ENCODE results near the gene EPHB2. TPM values are rescaled to one million over a fixed set of nuclear protein-coding genes. Genes with fewer than 3 reads are reported as not detected.
A peak's percentile ranks its signal among the peaks of the same experiment; 100 is the strongest.

The EPHB2 gene
- total RNA-seq, 1 donor from 2014 or later = not detected

GRCh38 chr1:22806584-22806983, 95.9 kb downstream of the EPHB2 start:
- Mint-ChIP-seq H3K27me3 (no peaks in the 10 kb centered on the region), H3K36me3 (ENCODE audit: low read depth) (no peaks in the 10 kb centered on the region), H3K4me1 (no peaks in the 10 kb centered on the region), H3K4me3 (no peak overlapping the region), H3K27ac (no peak overlapping the region), H3K9me3 (no peaks in the 10 kb centered on the region)
- DNase-seq = no peak
- intact Hi-C loops (cut with micrococcal nuclease) = no loop called here

- Mint-ChIP-seq H3K36me3 (ENCODE audit: low read depth) (no peaks in the 10 kb centered on the region), H3K9me3 (no peaks in the 10 kb centered on the region), H3K4me3 (no peak overlapping the region), H3K4me1 (no peaks in the 10 kb centered on the region), H3K27me3 (no peaks in the 10 kb centered on the region), H3K27ac (no peak overlapping the region)
- no peak for DNase-seq
- intact Hi-C loops (cut with micrococcal nuclease) = no loop called here
Measured at GRCh38 chr1:22807340-22807739, 96.7 kb downstream of the EPHB2 start.

GRCh38 chr1:22808186-22808675, 97.6 kb downstream of the EPHB2 start:
- no peaks in the 10 kb centered on the region for H3K36me3 Mint-ChIP-seq (ENCODE audit: low read depth)
- DNase-seq = no peak
- H3K27ac Mint-ChIP-seq = no peak overlapping the region
- H3K4me3 Mint-ChIP-seq = no peak overlapping the region
- no peaks in the 10 kb centered on the region for H3K27me3 Mint-ChIP-seq
- no peaks in the 10 kb centered on the region for H3K4me1 Mint-ChIP-seq
- H3K9me3 Mint-ChIP-seq = no peaks in the 10 kb centered on the region
- intact Hi-C loops (cut with micrococcal nuclease) = no loop called here

DNA sequence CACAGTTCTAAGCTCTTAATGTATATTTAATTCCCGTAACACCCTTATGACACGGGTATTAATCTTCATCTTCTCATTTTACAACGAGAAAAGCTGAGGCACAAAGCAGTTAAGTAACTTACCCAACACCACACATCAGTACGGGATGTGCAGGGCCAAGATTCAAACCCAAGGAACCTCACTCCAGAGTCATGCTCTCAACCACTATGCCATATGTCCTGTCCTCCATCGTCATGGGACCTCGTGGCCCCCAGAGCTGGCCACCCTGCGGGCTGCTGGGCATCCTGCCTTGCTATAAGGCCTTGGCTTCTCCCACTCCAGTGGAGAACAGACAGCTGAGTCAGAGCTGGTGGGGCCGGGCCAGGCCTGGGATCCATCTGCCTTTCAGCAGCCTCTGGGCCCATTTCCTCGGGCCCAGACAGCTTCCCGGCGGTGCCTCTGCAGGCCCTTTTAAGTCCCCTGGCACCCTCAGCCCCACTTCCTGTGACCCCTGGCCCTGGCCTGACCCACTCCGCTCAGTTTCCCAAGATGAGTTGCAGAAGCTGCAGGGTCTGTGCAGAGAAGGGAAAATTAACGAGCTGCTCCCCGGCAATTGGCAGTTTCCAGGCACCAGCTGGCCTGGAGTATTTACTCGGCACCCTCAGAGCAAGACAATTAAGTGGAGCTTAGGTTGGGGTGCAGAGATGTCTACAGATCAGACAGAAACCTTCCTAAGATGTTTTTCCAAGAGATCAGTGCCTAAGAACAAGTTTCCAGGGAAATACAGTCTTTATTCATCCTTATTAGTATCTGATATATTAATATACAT, 98.2 kb downstream of the EPHB2 start:
- no peak for DNase-seq
- Mint-ChIP-seq H3K4me1 (no peaks in the 10 kb centered on the region), H3K4me3 (no peak overlapping the region), H3K27me3 (no peaks in the 10 kb centered on the region), H3K27ac (no peak overlapping the region), H3K9me3 (no peaks in the 10 kb centered on the region), H3K36me3 (ENCODE audit: low read depth) (no peaks in the 10 kb centered on the region)
- intact Hi-C loops (cut with micrococcal nuclease) = no loop called here

DNA sequence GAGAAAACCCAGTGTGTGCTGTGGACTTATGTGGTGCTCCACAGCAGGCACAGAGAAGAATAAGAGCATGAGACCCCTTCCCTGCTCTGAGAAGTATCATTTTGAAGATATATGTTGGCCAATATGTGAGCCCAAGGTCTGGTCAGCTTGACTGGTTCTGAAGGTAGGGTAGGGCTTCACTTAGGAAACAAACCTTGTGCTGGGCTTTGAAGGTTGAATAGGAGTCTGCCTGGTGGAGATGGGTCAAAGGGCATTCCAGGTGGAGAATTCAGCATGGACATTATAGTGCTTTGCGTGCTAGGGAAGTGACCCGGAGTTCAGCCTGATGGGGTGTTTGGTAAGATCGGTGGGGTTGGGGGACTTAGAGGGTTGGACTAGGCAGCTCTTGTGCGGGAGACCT, 99.1 kb downstream of the EPHB2 start:
- no peaks in the 10 kb centered on the region for H3K4me1 Mint-ChIP-seq
- H3K4me3 Mint-ChIP-seq = no peak overlapping the region
- DNase-seq = no peak
- H3K27ac Mint-ChIP-seq = peak overlapping the region; percentile 28
- intact Hi-C loops (cut with micrococcal nuclease) = no loop called here
- no peaks in the 10 kb centered on the region for H3K27me3 Mint-ChIP-seq
- H3K9me3 Mint-ChIP-seq = no peaks in the 10 kb centered on the region
- no peaks in the 10 kb centered on the region for H3K36me3 Mint-ChIP-seq (ENCODE audit: low read depth)

GRCh38 chr1:22810378-22810777, 99.7 kb downstream of the EPHB2 start:
- Mint-ChIP-seq H3K9me3 (no peaks in the 10 kb centered on the region), H3K27ac (no peak overlapping the region), H3K4me1 (no peaks in the 10 kb centered on the region), H3K36me3 (ENCODE audit: low read depth) (no peaks in the 10 kb centered on the region), H3K4me3 (no peak overlapping the region), H3K27me3 (no peaks in the 10 kb centered on the region)
- intact Hi-C loops (cut with micrococcal nuclease) = no loop called here
- DNase-seq = no peak

- Mint-ChIP-seq H3K4me1 (no peaks in the 10 kb centered on the region), H3K9me3 (no peaks in the 10 kb centered on the region), H3K4me3 (no peak overlapping the region), H3K27me3 (no peaks in the 10 kb centered on the region), H3K36me3 (ENCODE audit: low read depth) (no peaks in the 10 kb centered on the region), H3K27ac (no peak overlapping the region)
- intact Hi-C loops (cut with micrococcal nuclease) = no loop called here
- no peak for DNase-seq
Measured at GRCh38 chr1:22812092-22812880, 101.6 kb downstream of the EPHB2 start.

GRCh38 chr1:22812993-22813790, 102.6 kb downstream of the EPHB2 start:
- no peaks in the 10 kb centered on the region for H3K27me3 Mint-ChIP-seq
- no peaks in the 10 kb centered on the region for H3K36me3 Mint-ChIP-seq (ENCODE audit: low read depth)
- intact Hi-C loops (cut with micrococcal nuclease) = no loop called here
- no peak overlapping the region for H3K4me3 Mint-ChIP-seq
- H3K4me1 Mint-ChIP-seq = no peaks in the 10 kb centered on the region
- no peaks in the 10 kb centered on the region for H3K9me3 Mint-ChIP-seq
- no peak overlapping the region for H3K27ac Mint-ChIP-seq
- no peak for DNase-seq

DNA sequence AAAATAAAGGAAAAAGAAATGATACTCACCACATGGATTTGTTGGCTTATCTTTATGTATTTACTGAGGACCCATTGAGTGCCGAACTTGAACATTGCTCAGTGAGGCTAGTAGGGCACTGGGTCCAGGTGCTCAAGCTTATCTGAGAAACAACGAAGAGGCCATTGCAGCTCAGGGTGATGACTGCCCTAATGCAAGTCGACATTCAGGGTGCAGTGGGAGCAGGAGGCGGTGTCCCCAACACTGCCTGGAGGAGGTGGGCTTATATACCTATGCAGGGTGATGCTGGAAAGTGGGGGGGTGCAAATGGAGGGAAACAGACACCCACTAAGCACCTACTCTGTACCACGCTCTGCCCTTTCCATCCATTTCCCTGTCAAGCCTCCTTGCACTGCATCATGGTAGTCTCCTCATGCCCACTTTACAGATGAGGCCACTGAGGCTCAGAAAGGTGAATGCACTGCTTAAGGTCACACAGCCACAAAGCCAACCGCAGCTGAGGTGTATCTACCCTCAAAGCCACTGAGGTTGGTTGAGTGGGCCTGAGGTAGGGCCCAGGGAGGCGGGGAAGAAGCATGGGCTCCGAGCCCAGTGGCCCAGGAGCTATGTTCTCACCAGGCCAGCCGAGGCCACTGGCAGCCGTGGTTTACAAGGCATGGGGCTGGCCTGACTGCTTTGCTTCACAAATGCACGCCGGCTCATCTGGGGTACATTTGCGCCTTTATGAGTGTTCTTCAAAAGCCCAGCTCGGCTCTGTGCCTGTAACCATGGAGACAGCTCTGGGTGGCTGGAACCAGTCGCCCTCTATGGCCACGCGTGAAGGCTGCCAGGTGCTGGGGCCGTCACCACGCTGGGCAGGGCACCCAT, 103.8 kb downstream of the EPHB2 start:
- Mint-ChIP-seq H3K27me3 (no peaks in the 10 kb centered on the region), H3K9me3 (no peaks in the 10 kb centered on the region), H3K4me1 (no peaks in the 10 kb centered on the region), H3K27ac (no peak overlapping the region), H3K36me3 (ENCODE audit: low read depth) (no peaks in the 10 kb centered on the region), H3K4me3 (no peak overlapping the region)
- no peak for DNase-seq
- intact Hi-C loops (cut with micrococcal nuclease) = no loop called here

GRCh38 chr1:22815043-22815365, 104.4 kb downstream of the EPHB2 start:
- Mint-ChIP-seq H3K4me1 (no peaks in the 10 kb centered on the region), H3K9me3 (no peaks in the 10 kb centered on the region), H3K27ac (no peak overlapping the region), H3K27me3 (no peaks in the 10 kb centered on the region), H3K4me3 (no peak overlapping the region), H3K36me3 (ENCODE audit: low read depth) (no peaks in the 10 kb centered on the region)
- intact Hi-C loops (cut with micrococcal nuclease) = no loop called here
- no peak for DNase-seq

DNA sequence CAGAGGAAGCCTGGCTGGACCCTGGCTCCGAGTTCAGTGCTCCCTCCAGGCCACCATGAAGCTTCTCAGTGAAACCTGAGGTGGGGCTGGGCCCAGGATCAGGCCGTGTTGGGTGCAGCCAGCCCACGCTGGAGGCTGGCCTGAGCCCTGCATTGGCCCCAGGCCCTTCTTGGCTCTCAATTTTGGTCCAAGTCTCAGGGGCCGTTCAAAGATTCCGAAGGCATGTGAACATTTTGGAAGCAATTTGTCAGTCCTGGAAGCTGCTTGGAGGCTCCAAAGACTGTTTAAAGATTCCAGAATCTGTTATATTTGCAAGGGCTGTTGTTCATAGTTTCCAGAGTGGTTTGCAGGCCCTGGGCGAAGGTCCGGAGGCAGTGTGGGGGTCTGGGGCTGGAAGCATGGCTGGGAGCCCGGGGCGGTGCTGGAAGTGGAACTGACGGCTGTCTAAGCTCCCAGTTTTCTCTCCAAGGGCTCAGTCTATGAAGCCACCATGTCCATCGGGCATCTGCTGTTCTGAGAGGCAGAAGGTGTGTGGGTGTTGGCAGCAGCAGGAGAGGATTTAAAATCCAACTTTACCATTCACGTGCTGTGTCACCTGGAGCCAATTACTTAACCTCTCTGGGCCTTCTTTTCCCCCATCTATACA, 104.9 kb downstream of the EPHB2 start:
- DNase-seq = no peak
- Mint-ChIP-seq H3K27me3 (no peaks in the 10 kb centered on the region), H3K4me3 (no peak overlapping the region), H3K4me1 (no peaks in the 10 kb centered on the region), H3K27ac (no peak overlapping the region), H3K9me3 (no peaks in the 10 kb centered on the region), H3K36me3 (ENCODE audit: low read depth) (no peaks in the 10 kb centered on the region)
- intact Hi-C loops (cut with micrococcal nuclease) = no loop called here

DNA sequence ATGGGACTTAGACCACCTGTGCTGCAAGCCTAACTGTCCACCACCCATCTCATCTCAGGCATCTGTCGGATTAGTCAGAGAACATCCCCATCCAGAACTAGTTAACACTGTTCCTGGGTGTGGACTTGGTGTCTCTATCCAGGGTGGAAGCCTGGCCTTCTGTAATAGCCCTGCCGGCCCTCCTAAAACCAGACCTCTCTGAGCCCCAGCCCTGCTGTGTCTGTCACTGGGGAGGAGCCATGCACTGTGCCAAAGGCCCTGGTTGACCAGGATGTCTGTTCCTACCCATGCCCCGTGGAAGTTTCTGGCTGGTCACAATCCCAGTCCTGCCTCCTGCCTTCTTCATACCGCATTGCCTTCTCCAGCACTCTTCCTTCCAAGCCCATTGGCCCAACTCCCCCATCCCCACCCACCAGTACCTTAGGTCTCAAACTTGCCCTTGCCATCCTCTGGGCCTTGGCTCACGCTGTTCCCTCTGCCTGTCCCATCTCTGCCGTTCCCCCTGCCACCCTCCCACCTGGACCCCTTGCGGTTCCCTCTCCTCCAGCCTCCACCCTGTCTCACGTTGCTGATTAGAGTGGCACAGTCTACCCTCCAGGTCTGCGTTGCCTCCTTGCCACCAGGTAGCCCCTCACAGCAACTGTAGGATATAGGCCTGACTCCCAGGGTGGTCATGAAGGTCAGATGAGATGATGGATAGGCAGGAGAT, 105.6 kb downstream of the EPHB2 start:
- intact Hi-C loops (cut with micrococcal nuclease) = no loop called here
- Mint-ChIP-seq H3K27ac (no peak overlapping the region), H3K4me1 (no peaks in the 10 kb centered on the region), H3K36me3 (ENCODE audit: low read depth) (no peaks in the 10 kb centered on the region), H3K9me3 (no peaks in the 10 kb centered on the region), H3K4me3 (no peak overlapping the region), H3K27me3 (no peaks in the 10 kb centered on the region)
- no peak for DNase-seq
